K562 (cell line): ENCODE results near the gene SLC48A1. TPM values are rescaled to one million over a fixed set of nuclear protein-coding genes. Genes with fewer than 3 reads are reported as not detected.
A peak's percentile ranks its signal among the peaks of the same experiment; 100 is the strongest.

ENCODE experiments used
- ARNT ChIP-seq, 2 experiments: fragments of 450-650 bp; IDR thresholded peaks; 2 replicates each; pipeline ENCODE4 v1.6.1; 2016; ENCODE audit warnings: mild to moderate bottlenecking in 1 of 2
- BCOR ChIP-seq: fragments of 450-650 bp; IDR thresholded peaks from 2 replicates; pipeline ENCODE4 v1.6.1; 2016
- BHLHE40 ChIP-seq: IDR thresholded peaks from 2 replicates; pipeline ENCODE4 v1.6.1; 2011; ENCODE audit warnings: low read length, improper control_type of control experiment
- CBX3 ChIP-seq, 2 experiments: IDR thresholded peaks; 1 replicate in 1 of 2; 2 replicates in 1 of 2; pipeline ENCODE4 v1.6.1; 2012; ENCODE audit warnings: inconsistent platforms in 2 of 2, low read length in 2 of 2, borderline replicate concordance in 1 of 2, control low read depth in 1 of 2
- CSDE1 ChIP-seq, 2 experiments: fragments of 450-650 bp; IDR thresholded peaks; 2 replicates each; pipeline ENCODE4 v1.6.1; 2016; ENCODE audit warnings: mild to moderate bottlenecking in 1 of 2
- DDX20 ChIP-seq: fragments of 450-650 bp; IDR thresholded peaks from 2 replicates; pipeline ENCODE4 v1.6.1; 2016; ENCODE audit warnings: missing genetic modification characterization, low read depth, mild to moderate bottlenecking, missing compliant biosample characterization, moderate library complexity
- FUS ChIP-seq: fragments of 200-400 bp; formaldehyde crosslinking; optimal IDR thresholded peaks from 2 replicates; pipeline ENCODE3; 2017; ENCODE audit warnings: low read depth, low read length
- HDAC3 ChIP-seq: fragments of 450-650 bp; IDR thresholded peaks from 2 replicates; pipeline ENCODE4 v1.6.1; 2018; ENCODE audit warnings: borderline replicate concordance, mild to moderate bottlenecking, moderate library complexity; ENCODE audit not compliant: partially characterized antibody
- HMG20A ChIP-seq: fragments of 450-650 bp; formaldehyde crosslinking; conservative IDR thresholded peaks from 2 replicates; pipeline ENCODE4 v1.4.0; 2020; ENCODE audit warnings: mild to moderate bottlenecking, mixed read lengths
- MITF ChIP-seq: IDR thresholded peaks from 2 replicates; pipeline ENCODE4 v1.6.1; 2014; ENCODE audit warnings: antibody characterized with exemption
- RFX1 ChIP-seq: fragments of 450-650 bp; IDR thresholded peaks from 2 replicates; pipeline ENCODE4 v1.6.1; 2016; ENCODE audit warnings: mild to moderate bottlenecking, moderate library complexity
- SAFB2 ChIP-seq: fragments of 200-400 bp; formaldehyde crosslinking; IDR thresholded peaks from 2 replicates; pipeline ENCODE4 v1.6.1; 2018; ENCODE audit warnings: borderline replicate concordance, low read length, low read depth, moderate library complexity; ENCODE audit not compliant: severe bottlenecking
- SMC3 ChIP-seq: conservative IDR thresholded peaks from 2 replicates; pipeline ENCODE4 v1.6.1; 2011; ENCODE audit warnings: low read depth, low read length, improper control_type of control experiment; ENCODE audit not compliant: insufficient read depth
- SRSF3 ChIP-seq: fragments of 200-400 bp; formaldehyde crosslinking; IDR thresholded peaks from 2 replicates; pipeline ENCODE4 v1.6.1; 2016; ENCODE audit warnings: mild to moderate bottlenecking, low read length, moderate library complexity; ENCODE audit not compliant: insufficient read depth
- ZEB2 ChIP-seq: fragments of 450-650 bp; IDR thresholded peaks from 2 replicates; pipeline ENCODE4 v1.6.1; 2016
- ZKSCAN1 ChIP-seq: fragments of 150-350 bp; IDR thresholded peaks from 2 replicates; pipeline ENCODE4 v1.6.1; 2016; ENCODE audit warnings: low read depth, low read length
- ZNF212 ChIP-seq: fragments of 450-650 bp; formaldehyde crosslinking; IDR thresholded peaks from 2 replicates; pipeline ENCODE4 v1.4.0; 2020; ENCODE audit warnings: mild to moderate bottlenecking
- ZNF512 ChIP-seq: IDR thresholded peaks from 2 replicates; pipeline ENCODE4 v1.6.1; 2016; ENCODE audit warnings: missing genetic modification characterization, missing compliant biosample characterization
- ZNF518B ChIP-seq: fragments of 250-450 bp; sonication (Bioruptor Pico); IDR thresholded peaks from 2 replicates; pipeline ENCODE4 v1.5.0; 2021; ENCODE audit warnings: mild to moderate bottlenecking, moderate library complexity
- polyA plus RNA-seq, 8 experiments: library from polyadenylated mRNA; depleted of rRNA in 4 of 8; stranded (reverse) in 5 of 8; unstranded in 3 of 8; fragments of >200 nt; fragmentation: Nextera tagmentation in 2 of 8; fragmentation: Illumina TruSeq in 1 of 8; extraction: Ambion mirVana in 2 of 8; extraction: Trizol in 1 of 8; gene quantifications; 2 replicates each; pipeline versions ENCODE4 v1.2.1 to v1.2.3, GENCODE V29; 2011 to 2014; ENCODE audit warnings: inconsistent platforms in 1 of 8, missing spikeins in 1 of 8
- total RNA-seq, 7 experiments: library from RNA; depleted of rRNA in 6 of 7; stranded (reverse); fragments of >200 nt in 6 of 7; fragmentation: Illumina TruSeq in 2 of 7; extraction: Trizol in 2 of 7; gene quantifications; 2 replicates each; pipeline versions ENCODE4 v1.2.1 to v1.2.3, GENCODE V29; 2011 to 2021; ENCODE audit warnings: low replicate concordance in 1 of 7
- TF ChIP-seq, protein P1 (sequence below): fragments of 200-800 bp; sonication (Bioruptor generic); IDR thresholded peaks from 2 replicates; pipeline ENCODE4 v1.6.1; 2017; ENCODE audit warnings: missing genetic modification characterization, missing compliant biosample characterization

SLC48A1 gene
- total and polyA plus RNA-seq, 9 of the 15 experiments (the other 6 are each of a cell fraction or from before 2014, with no cell fraction given): 10.7 to 37.5 (median 18.7) TPM

GRCh38 chr12:47758834-47759690 lies 14.0 kb upstream of the SLC48A1 start, which contains the start of gene RAPGEF3 (continued):
- TF ChIP-seq, protein P1, sequence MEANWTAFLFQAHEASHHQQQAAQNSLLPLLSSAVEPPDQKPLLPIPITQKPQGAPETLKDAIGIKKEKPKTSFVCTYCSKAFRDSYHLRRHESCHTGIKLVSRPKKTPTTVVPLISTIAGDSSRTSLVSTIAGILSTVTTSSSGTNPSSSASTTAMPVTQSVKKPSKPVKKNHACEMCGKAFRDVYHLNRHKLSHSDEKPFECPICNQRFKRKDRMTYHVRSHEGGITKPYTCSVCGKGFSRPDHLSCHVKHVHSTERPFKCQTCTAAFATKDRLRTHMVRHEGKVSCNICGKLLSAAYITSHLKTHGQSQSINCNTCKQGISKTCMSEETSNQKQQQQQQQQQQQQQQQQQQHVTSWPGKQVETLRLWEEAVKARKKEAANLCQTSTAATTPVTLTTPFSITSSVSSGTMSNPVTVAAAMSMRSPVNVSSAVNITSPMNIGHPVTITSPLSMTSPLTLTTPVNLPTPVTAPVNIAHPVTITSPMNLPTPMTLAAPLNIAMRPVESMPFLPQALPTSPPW (CRISPR knock-in tag): peak; percentile 90
- TF ChIP-seq BHLHE40 (no peak), ZKSCAN1 (peak; percentile 46; the same call in 1 of the 2 replicates), MITF (no peak), SRSF3 (no peak), ZNF512 (tag) (no peak), ZNF212 (CRISPR knock-in tag) (no peak), HMG20A (CRISPR knock-in tag) (no peak), ZEB2 (no peak), ZNF518B (CRISPR knock-in tag) (no peak), CBX3 (IDR thresholded peaks at IDR 0.05; ENCODE audit: borderline replicate concordance in 1 of 2, low read length in 2 of 2) (no peak), SAFB2 (no peak), BCOR (peak; percentile 61; the same call in 1 of the 2 replicates), CSDE1 (IDR thresholded peaks at IDR 0.05) (no peak), ARNT (IDR thresholded peaks at IDR 0.05) (no peak), DDX20 (no peak), FUS (no peak), HDAC3 (peak; percentile 53), RFX1 (no peak), SMC3 (0 out of 2 replicates have a peak, but pooled peaks have one; percentile 23)
